Non-pigmented ciliary epithelial cell (primary cell): Measurements from ENCODE around the gene ARHGEF4.

Experiments
- DNase-seq: peaks from one replicate; pipeline ENCODE4 v3.0.0-alpha.2; 2010; ENCODE audit warnings: low read depth

The ARHGEF4 gene

DNA sequence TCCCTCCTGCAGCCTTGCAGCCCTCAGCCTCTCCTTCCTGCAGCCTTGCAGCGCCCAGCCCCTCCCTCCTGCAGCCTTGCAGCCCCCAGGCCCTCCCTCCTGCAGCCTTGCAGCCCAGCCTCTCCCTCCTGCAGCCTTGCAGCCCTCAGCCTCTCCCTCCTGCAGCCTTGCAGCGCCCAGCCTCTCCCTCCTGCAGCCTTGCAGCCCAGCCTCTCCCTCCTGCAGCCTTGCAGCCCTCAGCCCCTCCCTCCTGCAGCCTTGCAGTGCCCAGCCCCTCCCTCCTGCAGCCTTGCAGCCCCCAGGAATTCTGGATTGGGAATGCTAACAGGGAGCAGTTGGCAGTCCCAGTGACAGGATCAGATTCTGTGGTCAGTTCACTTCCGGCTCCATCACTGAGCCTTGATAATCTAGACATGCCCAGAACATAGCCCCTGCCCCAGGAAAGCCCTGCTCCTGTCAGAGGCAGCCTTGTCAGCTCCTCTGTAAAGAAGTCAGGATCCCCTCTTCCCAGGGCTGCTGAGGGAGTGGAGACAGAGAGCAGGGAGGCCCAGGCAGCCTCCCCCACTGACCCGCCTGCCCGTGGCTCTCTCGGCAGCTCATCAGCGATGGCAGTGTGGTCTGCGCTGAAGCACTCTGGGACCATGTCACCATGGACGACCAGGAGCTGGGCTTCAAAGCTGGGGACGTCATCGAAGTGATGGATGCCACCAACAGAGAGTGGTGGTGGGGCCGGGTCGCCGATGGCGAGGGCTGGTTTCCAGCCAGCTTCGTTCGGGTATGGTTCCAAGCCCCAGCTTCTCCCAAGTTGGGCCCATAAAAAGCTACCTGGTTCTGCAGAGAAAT lies 201.8 kb downstream of the ARHGEF4 start:
- no peak for DNase-seq

DNA sequence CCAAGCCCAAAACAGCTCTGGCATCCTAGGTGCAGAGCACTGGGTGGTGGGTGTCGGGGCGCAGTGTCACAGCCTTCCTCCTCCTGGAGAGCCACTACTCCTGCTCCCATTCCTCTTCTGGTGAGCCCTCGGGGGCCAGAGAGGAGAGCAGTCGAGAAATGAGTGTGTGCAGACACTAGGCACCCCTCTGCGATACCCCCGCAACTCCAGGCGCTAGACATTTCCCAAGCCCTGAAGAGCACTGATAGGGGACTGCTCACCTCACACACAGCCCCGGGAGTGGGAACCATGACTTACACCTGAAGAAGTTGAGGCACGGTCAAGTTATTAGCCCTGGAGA lies 202.4 kb downstream of the ARHGEF4 start:
- no peak for DNase-seq

DNA sequence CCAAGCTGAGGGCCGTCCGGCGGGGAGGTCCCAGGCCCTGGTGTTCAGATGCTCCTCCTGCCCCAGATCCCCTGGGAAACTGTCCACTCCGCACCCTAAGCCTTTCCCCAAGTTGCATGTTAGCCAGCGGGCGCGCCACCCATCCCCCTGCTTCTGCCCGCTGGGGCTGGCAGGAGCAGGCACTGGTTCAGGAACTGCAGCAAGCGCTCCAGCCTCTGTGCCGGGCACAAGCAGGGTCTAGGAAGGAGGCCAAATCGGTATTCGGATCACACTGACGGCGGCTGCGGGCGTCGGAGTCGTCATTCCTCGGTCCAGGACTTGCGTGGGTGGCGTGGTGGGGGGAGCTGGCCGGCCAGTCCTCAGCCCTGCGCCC lies 202.8 kb downstream of the ARHGEF4 start:
- no peak for DNase-seq

DNA sequence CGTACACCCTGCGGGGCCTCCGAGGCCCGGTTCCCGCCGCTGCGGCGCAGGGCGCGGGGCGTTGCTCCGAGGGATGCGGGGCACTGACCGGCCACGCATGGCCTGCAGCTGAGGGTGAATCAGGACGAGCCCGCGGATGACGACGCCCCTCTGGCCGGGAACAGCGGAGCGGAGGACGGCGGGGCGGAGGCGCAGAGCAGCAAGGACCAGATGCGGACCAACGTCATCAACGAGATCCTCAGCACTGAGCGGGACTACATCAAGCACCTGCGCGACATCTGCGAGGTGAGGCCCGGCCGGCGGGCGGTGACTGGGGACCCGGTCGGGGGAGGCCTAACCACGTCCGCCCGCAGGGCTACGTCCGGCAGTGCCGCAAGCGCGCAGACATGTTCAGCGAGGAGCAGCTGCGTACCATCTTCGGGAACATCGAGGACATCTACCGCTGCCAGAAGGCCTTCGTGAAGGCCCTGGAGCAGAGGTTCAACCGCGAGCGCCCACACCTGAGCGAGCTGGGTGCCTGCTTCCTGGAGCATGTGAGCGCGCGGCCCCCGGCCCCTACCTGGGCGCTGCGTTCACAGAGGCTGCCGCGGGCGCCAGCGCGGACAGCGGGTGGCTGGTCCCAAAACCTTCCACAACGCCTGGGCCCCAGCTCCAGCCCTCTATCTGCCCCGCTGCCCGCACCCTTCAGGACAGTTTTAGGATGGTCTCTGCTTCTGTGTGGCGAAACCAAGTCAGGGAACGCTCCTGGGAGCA lies 203.4 kb downstream of the ARHGEF4 start:
- DNase-seq = no peak

DNA sequence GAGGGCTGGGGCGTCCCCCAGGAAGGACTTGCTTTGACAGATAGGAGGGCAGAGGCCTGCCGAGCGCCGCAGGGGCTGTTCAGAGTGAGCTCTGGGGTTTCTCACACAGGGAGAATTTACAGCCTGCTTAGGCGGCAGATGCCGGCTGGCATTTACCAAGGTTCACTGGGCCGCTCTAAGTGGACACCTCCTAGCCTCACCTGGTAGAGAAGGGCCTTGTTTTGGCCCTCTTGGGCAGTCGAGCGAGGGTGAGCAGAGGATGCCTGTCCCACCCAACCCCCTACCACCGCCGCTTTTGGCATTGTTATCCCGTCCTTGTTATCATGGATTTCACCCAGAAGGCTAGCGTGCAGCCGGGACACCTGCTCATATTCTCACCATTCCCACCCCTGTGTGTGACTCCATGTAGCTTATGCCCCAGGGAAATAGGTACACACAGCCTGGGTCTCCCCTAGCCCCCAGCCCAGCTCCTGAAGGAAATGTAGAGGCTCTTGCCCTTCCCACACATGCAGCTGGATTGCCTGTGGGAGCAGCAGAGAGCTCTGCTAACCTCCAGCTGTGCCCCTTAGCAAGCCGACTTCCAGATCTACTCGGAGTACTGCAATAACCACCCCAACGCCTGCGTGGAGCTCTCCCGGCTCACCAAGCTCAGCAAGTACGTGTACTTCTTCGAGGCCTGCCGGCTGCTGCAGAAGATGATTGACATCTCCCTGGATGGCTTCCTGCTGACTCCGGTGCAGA lies 204.1 kb downstream of the ARHGEF4 start:
- DNase-seq = peak; percentile 23

DNA sequence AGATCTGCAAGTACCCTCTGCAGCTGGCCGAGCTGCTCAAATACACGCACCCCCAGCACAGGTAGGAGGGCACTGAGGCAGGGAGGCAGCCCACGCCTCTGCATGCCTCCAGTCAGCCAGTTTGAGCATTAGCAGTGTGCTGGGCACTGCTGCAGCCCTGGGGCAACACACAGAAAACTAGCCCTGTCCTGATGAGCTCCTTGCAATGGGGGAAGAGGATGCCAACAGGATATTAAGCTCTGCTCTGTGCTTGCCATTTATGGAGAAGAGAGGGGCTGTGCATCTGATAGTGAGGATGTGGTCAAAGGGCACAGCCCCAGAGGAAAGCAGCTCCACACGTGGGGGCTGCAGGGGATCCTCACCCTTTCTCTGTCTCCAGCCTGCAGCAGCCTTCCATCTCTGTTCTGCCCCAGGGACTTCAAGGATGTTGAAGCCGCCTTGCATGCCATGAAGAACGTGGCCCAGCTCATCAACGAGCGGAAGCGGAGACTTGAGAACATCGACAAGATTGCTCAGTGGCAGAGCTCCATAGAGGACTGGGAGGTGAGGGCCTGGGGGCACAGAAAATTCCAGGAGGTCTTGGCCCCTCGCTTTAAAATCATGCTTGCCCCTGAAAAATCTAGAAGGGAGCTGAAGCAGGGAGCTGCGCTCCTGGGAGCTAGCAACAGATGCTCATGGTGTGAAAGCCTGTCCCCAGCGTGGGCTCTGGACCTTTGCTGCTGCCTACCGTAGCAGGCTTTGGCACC lies 204.9 kb downstream of the ARHGEF4 start:
- no peak for DNase-seq

DNA sequence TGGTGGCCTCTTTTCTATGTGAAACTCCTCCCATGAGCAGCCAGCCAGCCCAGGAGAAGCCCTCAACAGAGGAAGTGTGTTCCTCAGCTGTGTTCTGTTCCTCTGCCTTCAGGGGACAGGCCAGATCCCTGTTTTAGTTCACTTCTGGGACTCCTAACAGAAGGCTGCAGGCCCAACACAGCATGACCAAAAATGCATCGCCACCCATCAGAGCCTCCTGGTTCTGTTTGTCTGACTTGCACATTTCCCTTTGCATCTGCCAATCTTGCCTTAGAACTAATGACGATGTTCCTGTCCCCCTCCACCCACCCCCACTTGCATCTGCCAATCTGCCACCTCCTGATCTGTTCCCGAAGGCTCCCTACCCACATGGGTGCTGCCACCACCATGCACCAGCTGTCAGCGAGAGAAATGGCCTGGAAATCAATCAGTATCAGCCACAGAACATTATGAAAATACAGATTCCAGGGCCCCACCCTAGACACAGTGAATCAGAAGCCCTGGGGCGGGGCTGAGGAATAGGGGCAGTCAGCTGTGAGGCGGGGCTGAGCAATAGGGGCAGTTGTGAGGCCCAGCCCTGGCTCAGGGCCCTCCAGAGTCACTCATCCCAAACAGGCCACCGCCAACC lies 205.5 kb downstream of the ARHGEF4 start:
- no peak for DNase-seq

DNA sequence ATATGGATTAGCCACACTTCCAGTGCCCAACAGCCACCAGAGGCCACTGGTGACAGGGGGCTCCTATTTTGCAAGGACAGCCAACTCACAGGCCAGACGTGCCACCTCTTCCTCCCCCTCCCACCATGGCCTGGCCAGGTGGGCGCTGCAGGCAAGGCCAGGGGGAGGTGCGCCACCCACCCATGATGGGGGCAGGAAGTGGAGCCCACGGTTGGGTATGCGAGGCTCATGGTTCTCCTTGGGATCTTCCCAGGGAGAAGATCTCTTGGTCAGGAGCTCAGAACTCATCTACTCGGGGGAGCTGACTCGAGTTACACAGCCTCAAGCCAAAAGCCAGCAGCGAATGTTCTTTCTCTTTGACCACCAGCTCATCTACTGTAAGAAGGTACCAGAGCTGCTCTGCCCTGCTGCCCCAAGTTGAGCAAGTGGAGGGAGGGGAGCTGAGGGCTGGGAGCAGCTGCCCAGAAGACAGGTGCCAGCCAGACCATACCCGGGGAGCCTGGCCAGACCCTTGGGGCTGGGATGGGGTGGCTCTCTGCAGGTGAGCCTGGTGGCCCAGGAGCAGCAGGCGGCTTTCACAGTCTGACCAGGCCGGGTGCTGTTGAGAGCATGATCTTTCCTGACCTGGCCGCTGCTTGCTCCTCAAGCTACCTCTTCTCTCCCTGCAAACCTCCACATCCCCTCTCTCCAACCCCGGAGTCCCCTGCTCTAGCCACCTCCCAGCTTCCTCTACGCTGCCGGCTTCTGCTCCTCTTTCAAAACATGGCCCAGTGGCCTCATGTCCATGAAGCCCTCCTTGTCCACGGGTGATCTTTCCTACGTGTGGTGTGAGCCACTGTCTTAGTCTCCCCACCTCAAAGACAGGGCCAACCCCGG lies 206.7 kb downstream of the ARHGEF4 start:
- DNase-seq = no peak

DNA sequence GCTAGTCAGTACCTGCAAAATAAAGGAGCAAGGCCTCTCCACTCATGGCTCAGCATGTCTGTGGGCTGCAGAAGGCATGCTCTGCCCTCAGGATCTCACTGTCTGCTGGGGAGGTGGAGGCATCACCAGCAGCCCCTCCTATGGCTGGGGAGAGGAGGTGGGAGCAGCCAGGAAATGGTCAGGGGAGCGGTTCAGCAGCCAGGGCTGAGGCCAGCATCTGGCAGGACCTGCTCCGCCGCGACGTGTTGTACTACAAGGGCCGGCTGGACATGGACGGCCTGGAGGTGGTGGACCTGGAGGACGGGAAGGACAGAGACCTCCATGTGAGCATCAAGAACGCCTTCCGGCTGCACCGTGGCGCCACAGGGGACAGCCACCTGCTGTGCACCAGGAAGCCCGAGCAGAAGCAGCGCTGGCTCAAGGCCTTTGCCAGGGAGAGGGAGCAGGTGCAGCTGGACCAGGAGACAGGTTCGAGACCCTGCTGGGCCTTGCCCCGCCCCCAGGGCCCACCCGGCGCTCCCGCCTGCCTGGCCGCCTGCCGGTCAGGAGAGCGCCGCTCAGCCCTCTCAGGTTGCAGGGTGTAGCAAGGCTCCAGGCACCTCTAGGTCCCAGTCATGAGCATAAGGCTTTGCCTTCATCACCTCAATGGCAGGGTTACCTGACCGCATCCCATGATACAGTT lies 207.5 kb downstream of the ARHGEF4 start:
- no peak for DNase-seq

DNA sequence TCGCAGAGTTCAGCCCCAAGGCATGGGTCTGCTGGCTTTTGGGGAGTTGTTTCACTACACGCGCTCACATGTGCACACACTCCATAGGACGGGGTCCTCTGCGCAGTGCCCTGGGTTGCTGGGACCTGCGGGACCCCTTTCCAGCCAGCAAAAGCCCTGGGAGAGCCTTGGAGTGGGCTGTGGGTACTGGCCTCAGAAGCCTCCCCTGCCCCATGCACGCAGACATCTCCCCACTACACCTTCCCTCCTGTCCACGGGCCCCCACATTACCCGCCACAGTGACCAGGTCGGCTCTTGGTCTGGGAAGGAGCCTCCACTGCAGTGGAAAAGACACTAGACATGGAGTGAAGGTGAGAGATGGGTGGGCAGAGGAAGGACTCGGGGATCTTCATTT lies 208.0 kb downstream of the ARHGEF4 start:
- DNase-seq = no peak

DNA sequence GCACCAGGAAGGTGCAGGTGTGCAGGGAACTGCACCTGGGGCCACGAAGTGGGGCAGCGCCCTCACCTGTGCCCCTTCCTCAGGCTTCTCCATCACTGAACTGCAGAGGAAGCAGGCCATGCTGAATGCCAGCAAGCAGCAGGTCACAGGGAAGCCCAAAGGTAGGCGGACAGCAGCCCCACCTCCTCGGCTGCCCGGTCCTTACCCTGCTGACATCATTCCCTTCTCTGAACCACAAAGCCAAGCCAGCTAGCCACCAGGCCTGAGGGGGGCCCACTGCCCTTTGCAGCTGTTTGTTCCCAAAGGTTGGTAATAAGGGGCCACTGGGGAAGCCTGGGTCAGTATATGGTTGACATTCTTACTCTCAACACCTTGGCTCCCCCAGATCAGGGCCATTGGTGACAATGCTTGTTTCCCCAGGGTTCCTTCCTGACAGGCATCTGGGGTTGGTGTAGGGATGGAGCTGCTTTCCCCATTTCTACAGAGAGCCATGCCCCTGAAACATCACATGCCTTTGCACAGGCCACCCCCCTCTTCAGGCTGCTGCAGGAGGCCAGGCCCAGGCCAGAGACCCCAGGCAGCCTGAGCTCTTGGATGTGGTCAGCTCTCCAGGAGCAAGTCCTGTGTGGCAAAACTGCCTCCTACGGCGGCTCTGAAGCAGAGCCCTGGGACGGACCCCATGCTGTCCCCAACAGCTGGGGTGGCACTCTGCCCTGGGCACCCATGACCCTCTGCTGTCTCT lies 208.7 kb downstream of the ARHGEF4 start:
- no peak for DNase-seq

DNA sequence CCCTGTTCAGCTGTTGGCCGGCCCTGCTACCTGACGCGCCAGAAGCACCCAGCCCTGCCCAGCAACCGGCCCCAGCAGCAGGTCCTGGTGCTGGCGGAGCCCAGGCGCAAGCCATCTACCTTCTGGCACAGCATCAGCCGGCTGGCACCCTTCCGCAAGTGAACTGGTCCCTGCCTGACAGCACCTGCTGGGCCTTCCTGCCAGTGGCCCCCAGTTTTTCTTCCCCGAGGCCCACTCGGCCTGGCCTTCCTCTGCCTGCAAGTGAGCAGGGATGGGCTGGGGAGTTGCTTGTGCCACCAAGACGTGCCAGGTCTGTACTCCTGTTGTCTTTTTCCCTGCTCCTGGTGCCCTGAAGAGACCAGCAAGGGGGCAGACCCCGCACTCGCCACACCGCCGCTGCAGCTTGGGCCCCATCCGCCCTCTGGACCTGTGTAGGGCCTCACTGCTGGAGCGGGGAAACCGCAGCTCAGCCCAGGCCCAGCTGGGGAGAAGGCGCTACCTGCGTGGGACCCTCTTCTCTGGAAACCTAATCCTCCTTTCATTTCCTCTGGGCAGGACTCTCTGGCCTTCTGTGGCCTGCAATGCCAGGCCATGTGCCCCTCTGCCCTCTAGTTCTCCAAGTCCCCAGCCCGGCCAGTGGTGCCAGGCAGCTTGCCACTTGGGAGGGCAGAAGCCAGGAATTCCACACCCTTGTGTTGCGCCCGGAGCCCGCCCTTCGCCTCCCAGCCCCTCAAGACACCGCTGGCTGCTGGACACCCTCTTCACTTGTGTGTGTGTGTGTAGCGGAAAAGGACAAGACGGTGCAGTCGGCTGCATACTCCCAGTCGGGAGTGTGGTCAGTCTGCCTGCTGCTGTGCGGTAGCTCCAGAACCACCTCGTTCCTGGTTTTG lies 209.6 kb downstream of the ARHGEF4 start:
- DNase-seq = no peak

DNA sequence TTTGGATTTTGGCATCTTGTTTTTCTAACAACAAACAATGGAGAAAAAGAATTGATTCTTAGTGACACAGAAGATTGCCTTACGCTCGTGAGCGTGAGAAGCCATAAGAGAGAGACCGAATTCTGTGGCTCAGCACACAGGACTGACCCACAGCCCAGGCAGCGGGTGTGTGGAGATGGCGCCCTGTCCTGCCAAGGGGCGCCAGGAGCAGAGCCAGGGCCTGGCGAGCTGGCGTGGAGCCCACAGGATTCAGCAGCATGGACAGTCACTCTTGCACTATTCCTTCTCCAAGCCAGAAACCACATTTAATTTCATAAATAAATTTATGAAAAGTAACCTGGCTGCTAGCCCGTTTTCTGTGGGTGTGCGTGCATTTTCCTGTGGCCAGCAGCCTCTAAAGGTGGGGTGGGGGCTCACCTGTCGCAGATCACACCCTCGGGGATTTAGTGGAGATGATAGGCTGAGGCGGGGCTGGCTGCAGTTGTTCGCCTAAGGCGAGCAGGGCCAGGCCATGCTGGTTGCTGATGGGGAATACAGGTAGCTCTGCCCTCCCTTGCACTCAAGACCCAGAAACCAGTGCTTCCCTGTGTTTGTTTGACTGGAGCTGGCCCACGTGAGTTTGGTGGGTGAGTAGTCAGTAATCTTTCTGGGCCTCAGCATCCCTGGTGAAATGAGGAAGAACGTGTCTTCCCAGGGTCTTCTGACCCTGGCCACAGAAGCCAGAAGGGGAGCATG lies 210.4 kb downstream of the ARHGEF4 start:
- no peak for DNase-seq

DNA sequence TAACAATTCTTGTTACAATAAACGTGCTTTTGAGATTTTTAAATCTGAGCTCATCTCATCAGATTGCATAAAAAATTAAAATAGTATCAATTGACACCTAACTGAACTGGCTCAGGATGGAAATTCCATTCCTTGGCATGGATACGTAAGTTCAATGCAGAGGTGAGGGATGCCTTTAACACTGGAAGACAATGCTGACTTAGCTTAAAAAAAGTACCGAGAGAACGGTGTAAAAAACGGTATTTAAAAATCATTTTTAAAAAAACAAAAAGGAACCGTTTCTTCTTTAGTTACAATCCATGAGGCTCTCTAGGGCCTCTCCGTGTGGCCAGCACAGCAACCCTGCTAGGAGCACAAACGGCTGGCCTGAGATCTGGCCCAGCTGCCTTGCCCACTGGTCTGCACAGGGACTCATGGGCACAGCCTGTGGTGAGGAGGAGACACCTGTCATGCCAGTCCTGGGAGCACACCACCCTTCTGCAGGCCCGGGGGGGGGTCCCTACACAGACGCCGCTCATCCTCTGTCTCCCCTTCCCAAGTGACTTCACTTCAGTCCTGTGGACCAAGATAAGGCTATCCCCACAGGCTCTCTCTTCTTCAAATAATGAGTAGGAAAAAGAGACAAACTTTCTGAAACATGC lies 211.3 kb downstream of the ARHGEF4 start:
- no peak for DNase-seq

DNA sequence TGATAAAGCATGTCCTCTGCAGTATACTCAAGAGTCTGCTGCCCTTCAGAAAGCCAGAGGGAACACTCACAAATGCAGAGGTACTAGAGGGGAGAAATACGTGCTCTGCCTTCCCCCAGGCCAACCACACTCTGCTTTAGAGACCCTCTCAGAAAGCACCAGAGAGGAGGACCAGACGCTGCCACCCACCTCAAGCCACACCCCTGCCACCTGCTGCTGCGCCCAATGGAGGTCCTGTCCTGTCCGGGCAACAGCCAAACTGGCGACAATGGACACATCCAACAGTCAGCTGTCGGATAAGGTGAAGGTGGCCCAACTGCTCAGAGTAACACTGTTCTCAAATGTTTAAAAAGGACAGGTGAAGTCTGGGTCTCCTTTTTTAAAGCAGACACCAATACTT lies 211.9 kb downstream of the ARHGEF4 start:
- DNase-seq = no peak

DNA sequence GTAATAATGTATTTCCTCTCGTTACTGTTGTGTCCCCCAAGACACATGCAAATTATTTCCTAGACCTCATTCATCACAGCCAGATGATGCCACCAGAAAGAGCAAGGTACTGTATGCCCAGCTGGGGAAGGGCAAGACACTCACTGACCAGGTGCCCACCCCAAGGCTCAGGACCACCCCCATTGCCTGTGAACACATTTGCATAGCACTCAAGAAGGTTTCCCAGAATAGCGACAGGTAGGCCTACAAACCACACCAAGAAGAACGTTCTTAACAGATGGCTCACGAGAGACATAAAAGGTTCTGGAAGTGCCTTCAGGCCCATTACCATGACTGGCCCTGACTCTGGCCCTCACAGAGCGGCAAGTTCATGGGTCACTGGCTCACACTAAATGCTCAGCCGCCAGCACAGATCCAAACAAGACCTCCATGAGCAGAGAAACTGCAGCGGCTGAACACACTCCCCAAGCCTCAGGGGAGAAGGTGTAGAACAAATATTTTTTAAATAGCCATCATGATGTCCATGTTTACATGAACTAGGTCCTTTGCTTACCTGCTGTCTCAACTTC lies 212.5 kb downstream of the ARHGEF4 start:
- no peak for DNase-seq

DNA sequence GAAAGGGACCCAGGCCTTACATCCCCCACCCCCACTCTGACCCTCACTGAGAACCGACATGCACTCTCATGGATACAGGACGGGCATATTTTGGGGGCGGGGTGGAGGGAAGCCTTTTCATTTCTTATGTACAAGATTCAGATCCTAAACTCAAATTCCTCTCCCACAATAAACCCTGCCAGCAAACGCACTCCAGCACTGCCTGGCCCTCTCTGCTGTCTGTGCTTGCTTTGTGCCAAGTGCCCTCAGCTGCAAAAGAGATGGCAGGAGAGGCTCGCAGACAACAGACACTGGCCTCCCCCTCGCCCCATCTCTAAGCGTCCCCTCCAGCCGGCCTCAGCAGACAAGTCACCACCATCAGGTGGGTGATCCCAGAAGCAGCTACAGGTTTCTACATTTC lies 214.2 kb downstream of the ARHGEF4 start:
- no peak for DNase-seq
